GM19328 (cell line): ENCODE measurements around the gene SNRPD3.

ENCODE experiments used
- ATAC-seq: cut with Tn5 transposase; IDR thresholded peaks from one replicate; pipeline ENCODE4 v1.9.1; 2021; ENCODE audit warnings: mild to moderate bottlenecking, moderate library complexity; ENCODE audit not compliant: unreplicated experiment

Gene SNRPD3

GRCh38 chr22:24565077-24565476 is 9.3 kb downstream of the SNRPD3 start:
- no peak for ATAC-seq

GRCh38 chr22:24566899-24567511 is 11.2 kb downstream of the SNRPD3 start:
- ATAC-seq: no peak

DNA sequence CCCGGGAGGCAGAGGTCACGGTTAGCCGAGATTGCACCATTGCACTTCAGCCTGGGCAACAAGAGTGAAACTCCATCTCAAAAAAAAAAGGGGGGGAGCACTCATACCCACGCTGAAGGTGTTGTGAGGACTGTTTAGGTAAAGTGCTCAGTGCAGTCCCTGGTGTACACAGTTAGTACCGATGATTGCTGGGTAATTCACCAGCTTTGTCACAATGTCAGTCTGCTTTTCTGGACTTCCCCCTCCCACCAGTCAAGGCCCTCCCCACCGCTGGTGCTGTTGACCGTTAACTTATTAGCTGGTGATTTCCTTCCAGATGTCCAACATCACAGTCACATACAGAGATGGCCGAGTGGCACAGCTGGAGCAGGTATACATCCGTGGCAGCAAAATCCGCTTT is 11.9 kb downstream of the SNRPD3 start:
- no peak for ATAC-seq

GRCh38 chr22:24571266-24571665 is 15.5 kb downstream of the SNRPD3 start:
- ATAC-seq: no peak

DNA sequence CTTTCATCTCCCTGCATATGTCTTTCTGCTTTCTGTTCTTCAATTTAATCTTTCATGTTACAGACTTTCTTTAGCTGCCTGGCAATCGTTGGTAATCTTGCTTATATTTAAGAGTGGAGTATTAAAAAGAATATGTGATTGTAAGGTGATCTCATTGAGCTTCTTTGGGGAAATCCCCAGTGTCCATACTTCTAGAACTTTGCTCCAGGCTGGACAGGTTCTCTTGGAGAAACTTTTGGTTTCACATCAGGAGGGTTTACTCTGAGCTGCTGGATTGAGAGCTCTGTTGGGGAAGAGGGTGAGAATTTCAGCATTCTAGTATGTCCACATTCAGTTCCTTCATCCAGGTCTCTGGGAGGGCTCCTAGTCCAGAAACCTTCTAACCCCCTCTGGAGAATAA is 21.0 kb downstream of the SNRPD3 start:
- no peak for ATAC-seq

DNA sequence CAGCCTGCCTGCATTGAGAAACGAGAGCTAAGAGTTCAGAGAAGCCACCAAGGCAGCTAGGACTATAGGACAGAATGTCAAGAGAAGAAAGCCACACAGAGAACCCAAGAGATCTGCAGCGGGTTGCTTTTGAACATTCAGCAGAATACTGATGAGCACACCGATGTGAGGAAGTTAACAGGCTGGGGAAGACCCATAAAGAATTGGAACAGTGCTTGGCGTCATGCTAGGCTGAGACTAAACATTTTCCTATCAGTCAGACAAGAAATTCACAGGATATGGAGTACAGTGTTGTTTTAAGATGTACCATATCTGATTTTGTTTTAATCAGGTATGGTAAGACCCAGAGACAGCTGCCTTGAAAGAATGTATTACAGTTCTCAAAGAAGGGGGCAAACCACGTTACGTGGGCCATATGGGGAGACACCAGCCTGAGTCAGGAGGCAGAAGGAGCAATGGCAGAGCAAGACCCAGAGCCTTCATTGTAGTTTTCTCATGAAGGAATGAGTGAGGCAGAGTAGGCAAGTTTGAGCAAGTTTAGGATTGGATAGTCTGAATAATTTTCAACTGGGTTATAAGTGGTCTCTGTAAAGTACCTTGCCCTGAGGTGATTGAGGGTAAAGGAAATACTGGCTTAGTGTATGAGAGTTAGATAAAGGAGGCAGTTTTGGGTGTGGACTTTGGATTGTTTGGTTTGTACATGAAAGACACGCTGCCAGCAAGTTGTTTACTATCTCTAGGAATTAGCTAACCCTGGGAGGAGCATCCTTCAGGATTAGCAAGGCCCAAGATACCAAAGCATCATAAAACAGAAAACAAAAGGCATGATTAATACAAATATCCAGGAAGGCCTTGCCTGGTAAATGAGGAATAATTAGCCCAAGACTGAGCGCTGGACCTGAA is 22.8 kb downstream of the SNRPD3 start:
- ATAC-seq: no peak

DNA sequence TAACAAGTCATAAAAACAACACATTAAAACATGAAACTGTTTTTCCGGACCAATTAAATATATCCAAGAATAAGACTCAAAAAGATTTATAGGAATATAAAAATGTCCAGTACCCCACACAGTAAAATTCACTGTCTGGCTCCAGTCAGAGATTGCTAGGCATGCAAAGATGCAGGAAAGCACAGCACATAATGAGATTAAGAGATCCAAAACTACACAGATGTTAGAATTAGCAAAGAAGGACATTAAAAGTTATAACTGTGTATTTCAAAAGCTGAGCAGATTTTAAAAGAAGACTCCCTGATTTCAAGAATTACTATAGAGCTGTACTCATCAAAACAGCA is 23.4 kb downstream of the SNRPD3 start:
- ATAC-seq: no peak

DNA sequence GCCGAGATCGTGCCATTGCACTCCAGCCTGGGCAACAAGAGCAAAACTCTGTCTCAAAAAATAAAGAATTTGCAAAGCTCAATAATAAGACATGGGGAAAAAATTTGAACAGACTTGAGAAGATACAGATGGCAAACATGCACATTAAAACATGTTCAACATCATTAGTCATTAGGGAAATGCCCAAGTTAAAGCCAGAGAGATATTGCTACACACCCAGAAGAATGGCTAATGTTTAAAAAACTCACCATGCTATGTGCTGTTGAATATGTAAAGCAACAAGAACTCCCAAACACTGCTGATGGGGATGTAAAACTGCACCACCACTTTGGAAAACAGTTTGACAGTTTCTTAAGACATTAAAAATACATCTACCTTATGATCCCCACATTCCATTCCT is 24.5 kb downstream of the SNRPD3 start:
- no peak for ATAC-seq

- ATAC-seq: no peak
Observed at GRCh38 chr22:24582056-24582814, 26.4 kb downstream of the SNRPD3 start.

GRCh38 chr22:24583221-24584165 is 27.7 kb downstream of the SNRPD3 start:
- no peak for ATAC-seq

GRCh38 chr22:24584166-24584790 is 28.5 kb downstream of the SNRPD3 start:
- ATAC-seq: no peak

GRCh38 chr22:24584871-24585411 is 29.1 kb downstream of the SNRPD3 start:
- ATAC-seq: no peak

- ATAC-seq: no peak
Observed at GRCh38 chr22:24585461-24585860, 29.7 kb downstream of the SNRPD3 start.

DNA sequence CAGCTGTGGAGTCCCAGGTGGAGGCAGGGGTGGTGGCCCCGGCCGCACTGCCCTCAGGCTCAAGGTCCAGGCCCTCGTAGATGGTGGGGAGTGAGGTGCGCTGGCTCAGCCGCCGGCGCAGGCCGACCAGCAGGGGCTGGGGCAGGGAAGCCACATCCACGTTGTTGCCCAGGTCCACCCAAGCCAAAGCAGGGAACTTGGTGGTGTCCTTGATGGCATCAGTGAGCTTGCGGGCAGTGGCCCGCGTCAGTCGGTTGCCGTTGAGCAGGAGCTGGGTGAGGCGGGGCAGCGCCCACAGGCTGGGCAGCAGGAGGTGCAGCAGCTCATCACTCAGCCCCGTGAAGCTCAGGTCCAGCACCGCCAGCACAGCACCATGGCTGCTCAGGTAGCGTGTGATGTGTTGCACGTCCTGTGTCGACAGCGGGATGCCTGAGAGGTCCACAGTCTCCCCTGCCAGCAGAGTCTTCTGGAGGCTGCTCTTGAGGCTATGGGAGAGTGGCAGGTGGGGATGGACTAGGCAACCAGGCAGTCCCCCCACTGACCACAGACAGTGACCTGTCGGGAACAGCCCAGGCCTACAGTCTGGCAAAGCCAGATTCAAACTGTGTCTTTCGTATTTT is 30.2 kb downstream of the SNRPD3 start:
- ATAC-seq: no peak

- ATAC-seq: no peak
Observed at GRCh38 chr22:24587251-24587650, 31.5 kb downstream of the SNRPD3 start.

- no peak for ATAC-seq
Observed at GRCh38 chr22:24587948-24588347, 32.1 kb downstream of the SNRPD3 start.

- no peak for ATAC-seq
Observed at GRCh38 chr22:24588381-24588756, 32.6 kb downstream of the SNRPD3 start.

GRCh38 chr22:24588757-24589481 is 33.1 kb downstream of the SNRPD3 start:
- no peak for ATAC-seq

- ATAC-seq: no peak
Observed at GRCh38 chr22:24589518-24590030, 33.8 kb downstream of the SNRPD3 start.
